Fibroblast of mammary gland (primary cell): ENCODE data around the gene AFAP1.

ENCODE experiments used
- DNase-seq: peaks from one replicate; pipeline ENCODE4 v3.0.0-alpha.2; 2010; ENCODE audit warnings: low read depth
- H3K4me3 ChIP-seq: 2 replicates; pipeline ENCODE4 v1.5.1; 2011; ENCODE audit warnings: low read depth, mild to moderate bottlenecking, low read length, moderate library complexity; ENCODE audit not compliant: control insufficient read depth
- CTCF ChIP-seq: conservative IDR thresholded peaks from 2 replicates; pipeline ENCODE4 v1.5.1; 2011; ENCODE audit warnings: low read depth, low read length, inconsistent platforms; ENCODE audit not compliant: control insufficient read depth, insufficient read depth

Gene AFAP1

GRCh38 chr4:7956270-7956808 is 16.7 kb upstream of the AFAP1 start:
- no peak overlapping the region for H3K4me3 ChIP-seq
- TF ChIP-seq CTCF = no peak
- peak; percentile 72 for DNase-seq

- no peak for DNase-seq
- H3K4me3 ChIP-seq = no peak overlapping the region
- TF ChIP-seq CTCF = no peak
Observed at GRCh38 chr4:7955393-7955792, 15.7 kb upstream of the AFAP1 start.

GRCh38 chr4:7952615-7953014 is 13.0 kb upstream of the AFAP1 start:
- no peak for DNase-seq
- TF ChIP-seq CTCF = no peak
- H3K4me3 ChIP-seq = no peak overlapping the region

- TF ChIP-seq CTCF = no peak
- H3K4me3 ChIP-seq = no peak overlapping the region
- no peak for DNase-seq
Observed at GRCh38 chr4:7950301-7951092, 10.8 kb upstream of the AFAP1 start.

DNA sequence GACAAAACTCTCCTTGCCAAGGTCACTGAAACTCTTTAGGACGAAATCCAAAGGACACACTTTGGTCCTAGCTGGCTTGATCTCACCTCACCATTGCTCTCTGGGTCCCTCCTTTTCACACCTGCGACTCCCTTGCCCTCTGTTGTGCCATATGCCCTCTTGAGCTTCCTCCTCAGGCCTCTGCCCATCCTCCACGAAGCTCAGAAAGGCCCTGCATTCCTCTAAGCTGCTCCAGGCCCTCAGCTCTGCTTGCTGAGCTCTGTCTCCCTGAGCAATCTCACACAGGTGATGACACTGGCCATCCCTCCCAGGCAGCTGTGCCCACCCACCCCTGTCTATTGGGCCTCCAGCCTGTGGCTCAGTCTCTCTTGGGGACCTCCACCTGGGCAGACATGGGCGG is 10.1 kb upstream of the AFAP1 start:
- DNase-seq = no peak
- H3K4me3 ChIP-seq = no peak overlapping the region
- no peak for TF ChIP-seq CTCF

DNA sequence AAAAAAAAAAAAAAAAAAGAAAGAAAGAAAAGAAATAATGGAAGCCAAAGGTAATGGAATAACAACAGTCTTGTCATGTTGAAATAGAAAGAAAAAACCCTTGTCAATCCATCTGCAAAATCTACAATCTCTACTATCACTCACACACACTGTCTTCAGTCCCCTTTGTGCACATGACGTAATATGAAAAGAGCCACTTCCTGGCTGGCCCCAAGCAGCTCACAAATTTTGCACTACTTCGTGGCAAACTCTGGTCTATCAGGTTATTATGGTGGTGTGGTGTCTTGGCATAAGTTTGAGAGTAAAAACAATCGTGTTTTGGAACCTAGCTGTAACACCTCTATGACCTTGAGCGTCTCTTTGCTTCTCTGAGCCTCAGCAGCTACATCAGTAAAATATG is 8.3 kb upstream of the AFAP1 start:
- no peak for TF ChIP-seq CTCF
- no peak overlapping the region for H3K4me3 ChIP-seq
- no peak for DNase-seq

- peak; percentile 39 for DNase-seq
- TF ChIP-seq CTCF = no peak
- H3K4me3 ChIP-seq = no peak overlapping the region
Observed at GRCh38 chr4:7945709-7946380, 6.2 kb upstream of the AFAP1 start.
